GM12872 (cell line): Measurements from ENCODE around the gene NGB.

ENCODE experiments used
- CTCF ChIP-seq: IDR thresholded peaks from 3 replicates; pipeline ENCODE4 v1.5.1; 2011; ENCODE audit warnings: low read depth, mild to moderate bottlenecking, low read length, moderate library complexity; ENCODE audit not compliant: insufficient read depth

The NGB gene

GRCh38 chr14:77271113-77271710, at the start of gene NGB:
Gene NGB (minus strand): TSS chr14:77271206. CDS start chr14:77270937, 269 bp downstream.
- TF ChIP-seq CTCF, result no peak

GRCh38 chr14:77320238-77320935, 49.4 kb upstream of the NGB start, which contains the start of gene POMT2:
Gene POMT2 (minus strand): TSS chr14:77320883. CDS start chr14:77320681, 202 bp downstream.
- peak; percentile 41; the same call in 1 of the 3 replicates for TF ChIP-seq CTCF

GRCh38 chr14:77319422-77319821, 48.4 kb upstream of the NGB start:
- no peak for TF ChIP-seq CTCF

- TF ChIP-seq CTCF, result no peak
Observed at GRCh38 chr14:77318006-77318553, 47.1 kb upstream of the NGB start.

- TF ChIP-seq CTCF, result no peak
Observed at GRCh38 chr14:77316872-77317301, 45.9 kb upstream of the NGB start.

GRCh38 chr14:77316195-77316505, 45.1 kb upstream of the NGB start:
- TF ChIP-seq CTCF, result no peak

GRCh38 chr14:77314539-77315457, 43.8 kb upstream of the NGB start:
- TF ChIP-seq CTCF, result no peak
